Measurements from ENCODE around the gene EFCC1. TPM values are rescaled to one million over a fixed set of nuclear protein-coding genes. Genes with fewer than 3 reads are reported as not detected.

Gene EFCC1
- total and polyA plus RNA-seq, 2 of the 8 experiments (the other 6 are each of a cell fraction or from before 2014, with no cell fraction given): 0.14 to 0.37 TPM

DNA sequence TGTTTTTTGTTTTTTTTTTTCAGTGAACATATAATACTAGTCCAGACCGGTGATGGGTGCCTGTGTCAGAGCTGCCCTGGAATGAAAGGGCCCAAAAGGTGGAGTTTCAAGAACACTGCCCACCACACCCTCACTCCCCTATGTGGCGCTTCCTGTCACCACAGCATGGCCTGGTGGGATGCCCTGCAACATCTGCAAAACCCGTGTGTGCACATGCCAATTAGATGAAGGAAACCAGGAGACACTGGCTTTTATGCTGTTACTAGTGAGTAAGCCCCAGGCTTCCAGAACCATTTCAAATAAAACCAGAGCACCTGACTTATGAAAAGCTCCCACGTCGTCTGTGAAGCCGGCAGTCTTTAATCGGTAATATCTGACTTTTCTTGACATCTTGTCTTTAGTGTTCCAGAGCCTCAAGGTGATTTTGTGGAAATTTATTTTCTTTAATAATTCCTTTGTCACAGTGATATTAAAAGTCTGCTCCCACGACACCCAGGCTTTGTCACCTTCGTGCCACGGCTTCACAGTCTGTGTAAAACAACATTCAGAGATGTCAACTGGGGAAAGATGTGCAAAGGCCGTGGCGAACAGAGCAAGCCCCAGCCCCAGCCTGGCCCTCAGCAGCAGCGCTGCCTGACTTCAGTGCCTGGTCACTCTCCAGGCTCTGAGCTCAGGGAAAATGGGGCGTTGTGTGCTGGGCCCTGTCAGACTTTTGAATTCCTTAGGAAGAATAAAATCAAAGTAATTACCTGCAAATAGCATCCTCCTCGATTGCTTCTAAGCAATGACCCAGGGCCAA, 13.6 kb upstream of the EFCC1 start:
- Histone ChIP-seq H3K4ac (replicated peaks; ENCODE audit: insufficient read length, low read depth, low read length) (no peak overlapping the region), H3K56ac (replicated peaks; ENCODE audit: insufficient read length, low read depth, low read length) (no peak overlapping the region), H3K23me2 (ENCODE audit: low read depth, low read length) (no peaks in the 10 kb centered on the region), H3K36me3 (ENCODE audit: control insufficient read depth in 2 of 4, insufficient read depth in 4 of 4, low read length in 3 of 4) (no peaks in the 10 kb centered on the region), H3K27ac (ENCODE audit: low read depth, low read length) (no peak overlapping the region), H3K4me1 (replicated peaks in 1 of 4; ENCODE audit: control insufficient read depth in 3 of 4, insufficient read depth in 4 of 4, low read length in 3 of 4) (peaks cover 0 to 2% (median 0%) of the 10 kb centered on the region in 4 experiments; a peak in 3 of 7 replicates), H4K8ac (ENCODE audit: extremely low read depth, insufficient read depth, low read length) (no peak overlapping the region; the same call in 1 of the 2 replicates), H3K79me1 (ENCODE audit: low read depth, low read length) (no peaks in the 10 kb centered on the region), H2BK15ac (ENCODE audit: low read length) (no peak overlapping the region), H2BK120ac (replicated peaks; ENCODE audit: low read depth, low read length) (no peak overlapping the region), H3K9me3 (ENCODE audit: insufficient read depth in 2 of 2, low read depth in 1 of 2, low read length in 1 of 2) (no peaks in the 10 kb centered on the region), H2BK12ac (ENCODE audit: low read depth, low read length) (no peak overlapping the region), H2BK20ac (ENCODE audit: low read length) (no peak overlapping the region), H4K20me1 (replicated peaks in 1 of 2; ENCODE audit: control insufficient read depth in 1 of 2, insufficient read depth in 2 of 2, low read length in 2 of 2) (no peaks in the 10 kb centered on the region), H3K27me3 (replicated peaks in 1 of 4; ENCODE audit: control insufficient read depth in 3 of 4, extremely low read depth in 1 of 4, insufficient read depth in 3 of 4, low read length in 3 of 4) (peaks cover 0 to 5% (median 1%) of the 10 kb centered on the region in 4 experiments; a peak in 5 of 7 replicates), H2AK5ac (ENCODE audit: low read depth, low read length) (no peak overlapping the region), H3K18ac (ENCODE audit: extremely low read depth, low read length) (no peak overlapping the region), H3K4me3 (ENCODE audit: extremely low read depth in 1 of 4, insufficient read depth in 2 of 4, low read depth in 3 of 4, low read length in 4 of 4) (no peak overlapping the region), H3K79me2 (ENCODE audit: control insufficient read depth in 1 of 2, insufficient read depth in 2 of 2, low read length in 2 of 2) (no peaks in the 10 kb centered on the region), H3K23ac (ENCODE audit: insufficient read length) (no peak overlapping the region), H3K14ac (ENCODE audit: insufficient read length) (no peak overlapping the region), H4K5ac (ENCODE audit: insufficient read length, low read depth, low read length) (no peak overlapping the region), H4K91ac (replicated peaks; ENCODE audit: insufficient read length, low read length) (no peak overlapping the region), H2AFZ (ENCODE audit: low read length) (no peak overlapping the region), H3K4me2 (ENCODE audit: insufficient read depth in 1 of 2, low read depth in 2 of 2, low read length in 2 of 2) (no peak overlapping the region), H3K9ac (replicated peaks in 1 of 4; ENCODE audit: extremely low read depth in 1 of 4, low read depth in 3 of 4, low read length in 3 of 4) (no peak overlapping the region), H2BK5ac (ENCODE audit: low read depth, low read length) (no peak overlapping the region)
- 88% methylated on average over 15 of the region's 15 CpGs; no CpG with 5 or more reads in 1 of the 2 experiments for WGBS, 2 experiments (ENCODE audit: extremely low coverage in 1 of 2, insufficient coverage in 1 of 2, insufficient read length in 1 of 2, insufficient replicate concordance in 2 of 2, low coverage in 1 of 2, low lambda C conversion rate in 2 of 2, missing lambda C conversion rate in 1 of 2)
- DNase-seq (ENCODE audit: low read depth in 1 of 2, low spot score in 2 of 2): no peak
- no peak for TF ChIP-seq GABPA (IDR thresholded peaks at IDR 0.05; ENCODE audit: borderline replicate concordance, insufficient read depth, low read length)
- TF ChIP-seq BACH1 (IDR thresholded peaks at IDR 0.05; ENCODE audit: low read length): no peak
- TF ChIP-seq SIRT6 (IDR thresholded peaks at IDR 0.05; ENCODE audit: low read length): no peak
- TF ChIP-seq ZNF274 (IDR thresholded peaks at IDR 0.05; ENCODE audit: borderline replicate concordance, extremely low read depth, low read length): no peak
- no peak for TF ChIP-seq SP1 (IDR thresholded peaks at IDR 0.05; ENCODE audit: low read depth, low read length)
- no peak for TF ChIP-seq JUN (IDR thresholded peaks at IDR 0.05; ENCODE audit: low read depth, low read length)
- TF ChIP-seq CBX5 (IDR thresholded peaks at IDR 0.05; ENCODE audit: low read depth, low read length): no peak
- no peak for TF ChIP-seq RFX5 (IDR thresholded peaks at IDR 0.05; ENCODE audit: borderline replicate concordance, low read depth, low read length)
- TF ChIP-seq SP2 (IDR thresholded peaks at IDR 0.05; ENCODE audit: low read length): no peak
- POLR2A ChIA-PET (ENCODE audit: partially characterized antibody): no interaction called here
- no peak for FAIRE-seq
- CTCF ChIA-PET (ENCODE audit: partially characterized antibody): interaction anchor here (0.6 to 2.7 kb wide), 7 partner anchors 17 to 66 kb away, joined by 3 to 23 read pairs (median 3); no protein-coding TSS in a partner anchor
